Vagina (tissue), 2 donors: ENCODE measurements around the gene KNG1.

Source experiments
- POLR2AphosphoS5 ChIP-seq, 2 donors: sonication (generic); formaldehyde crosslinking; IDR thresholded peaks; one replicate each; pipeline ENCODE4 v1.9.0; 2017; ENCODE audit warnings: antibody characterized with exemption in 2 of 2, mild to moderate bottlenecking in 2 of 2, low read depth in 1 of 2; ENCODE audit not compliant: insufficient read depth in 1 of 2
- TF ChIP-seq, protein P1 (sequence below), 3 experiments: fragments of 450-650 bp in 2 of 3; fragments of 200-600 bp in 1 of 3; sonication (generic) in 1 of 3; IDR thresholded peaks; one replicate each; pipeline ENCODE4 v1.5.1; 2017 to 2019; ENCODE audit warnings: antibody characterized with exemption in 3 of 3, mild to moderate bottlenecking in 2 of 3, moderate library complexity in 2 of 3

DNA sequence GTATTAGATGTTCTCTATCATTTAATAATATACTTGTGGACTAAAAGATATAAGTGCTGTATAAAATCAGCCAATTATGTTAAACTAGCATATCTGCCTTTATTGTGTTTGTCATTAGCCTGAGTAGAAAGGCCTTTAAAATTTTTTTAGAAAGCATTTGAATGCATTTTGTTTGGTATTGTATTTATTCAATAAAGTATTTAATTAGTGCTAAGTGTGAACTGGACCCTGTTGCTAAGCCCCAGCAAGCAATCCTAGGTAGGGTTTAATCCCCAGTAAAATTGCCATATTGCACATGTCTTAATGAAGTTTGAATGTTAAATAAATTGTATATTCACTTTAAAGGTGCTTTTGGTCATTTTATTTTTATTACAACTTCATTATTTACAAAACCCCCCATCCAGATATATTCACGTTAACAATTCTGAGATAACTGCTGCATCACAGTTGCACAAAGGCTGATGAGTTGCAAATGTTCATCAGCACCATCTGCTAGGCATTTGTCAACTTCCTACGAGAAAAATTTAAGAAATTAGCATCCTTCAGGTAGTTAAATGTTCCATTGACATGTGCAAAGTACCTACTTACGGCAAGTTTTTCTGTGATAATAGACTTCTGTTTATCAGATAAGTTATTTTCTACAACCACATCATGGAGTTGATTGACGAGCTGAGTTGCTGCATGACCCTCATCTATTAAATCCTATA is 72.5 kb downstream of the KNG1 start:
- TF ChIP-seq, protein P1, sequence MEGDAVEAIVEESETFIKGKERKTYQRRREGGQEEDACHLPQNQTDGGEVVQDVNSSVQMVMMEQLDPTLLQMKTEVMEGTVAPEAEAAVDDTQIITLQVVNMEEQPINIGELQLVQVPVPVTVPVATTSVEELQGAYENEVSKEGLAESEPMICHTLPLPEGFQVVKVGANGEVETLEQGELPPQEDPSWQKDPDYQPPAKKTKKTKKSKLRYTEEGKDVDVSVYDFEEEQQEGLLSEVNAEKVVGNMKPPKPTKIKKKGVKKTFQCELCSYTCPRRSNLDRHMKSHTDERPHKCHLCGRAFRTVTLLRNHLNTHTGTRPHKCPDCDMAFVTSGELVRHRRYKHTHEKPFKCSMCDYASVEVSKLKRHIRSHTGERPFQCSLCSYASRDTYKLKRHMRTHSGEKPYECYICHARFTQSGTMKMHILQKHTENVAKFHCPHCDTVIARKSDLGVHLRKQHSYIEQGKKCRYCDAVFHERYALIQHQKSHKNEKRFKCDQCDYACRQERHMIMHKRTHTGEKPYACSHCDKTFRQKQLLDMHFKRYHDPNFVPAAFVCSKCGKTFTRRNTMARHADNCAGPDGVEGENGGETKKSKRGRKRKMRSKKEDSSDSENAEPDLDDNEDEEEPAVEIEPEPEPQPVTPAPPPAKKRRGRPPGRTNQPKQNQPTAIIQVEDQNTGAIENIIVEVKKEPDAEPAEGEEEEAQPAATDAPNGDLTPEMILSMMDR (IDR thresholded peaks at IDR 0.05), result no peak
- TF ChIP-seq POLR2AphosphoS5 (IDR thresholded peaks at IDR 0.05; ENCODE audit: insufficient read depth in 1 of 2, low read depth in 1 of 2), result no peak
